Measurements from ENCODE around the gene FILIP1.
"Not testable (repeated sequence)": the region's sequence is repeated elsewhere in the genome, so short reads cannot be mapped to it uniquely, and the experiment has no call there.

The FILIP1 gene

GRCh38 chr6:75449630-75450206, 43.9 kb downstream of the FILIP1 start:
- no peak for DNase-seq

GRCh38 chr6:75446241-75446880, 47.2 kb downstream of the FILIP1 start:
- DNase-seq, result no peak

GRCh38 chr6:75445738-75446137, 47.9 kb downstream of the FILIP1 start:
- DNase-seq, result no peak

- no peak for DNase-seq
These were observed 48.7 kb downstream of the FILIP1 start for GRCh38 chr6:75444899-75445298.

GRCh38 chr6:75441883-75442282, 51.7 kb downstream of the FILIP1 start:
- not testable (repeated sequence) for DNase-seq

- DNase-seq, result not testable (repeated sequence)
These were observed 52.1 kb downstream of the FILIP1 start for GRCh38 chr6:75441479-75441878.

- DNase-seq, result no peak
These were observed 55.0 kb downstream of the FILIP1 start for GRCh38 chr6:75438442-75439116.

GRCh38 chr6:75438013-75438431, 55.6 kb downstream of the FILIP1 start:
- DNase-seq, result no peak

- DNase-seq, result no peak
These were observed 56.1 kb downstream of the FILIP1 start for GRCh38 chr6:75437421-75437891.

- no peak for DNase-seq
These were observed 56.7 kb downstream of the FILIP1 start for GRCh38 chr6:75436869-75437268.

- DNase-seq, result not testable (repeated sequence)
These were observed 60.8 kb downstream of the FILIP1 start for GRCh38 chr6:75432809-75433208.

GRCh38 chr6:75431379-75431778, 62.2 kb downstream of the FILIP1 start:
- no peak for DNase-seq

- no peak for DNase-seq
These were observed 62.8 kb downstream of the FILIP1 start for GRCh38 chr6:75430631-75431325.

GRCh38 chr6:75429061-75429703, 64.4 kb downstream of the FILIP1 start:
- no peak for DNase-seq

GRCh38 chr6:75428204-75428603, 65.4 kb downstream of the FILIP1 start:
- DNase-seq, result no peak

GRCh38 chr6:75427329-75427728, 66.3 kb downstream of the FILIP1 start:
- no peak for DNase-seq

GRCh38 chr6:75424618-75425548, 68.7 kb downstream of the FILIP1 start:
- peak in 1 of 2 donors; percentile 1 for DNase-seq

- DNase-seq, result no peak
These were observed 70.2 kb downstream of the FILIP1 start for GRCh38 chr6:75423386-75423785.

GRCh38 chr6:75422024-75422639, 71.5 kb downstream of the FILIP1 start:
- DNase-seq, result no peak

GRCh38 chr6:75421316-75422023, 72.1 kb downstream of the FILIP1 start:
- no peak for DNase-seq

- DNase-seq, result no peak
These were observed 73.6 kb downstream of the FILIP1 start for GRCh38 chr6:75419980-75420379.

Measured in activated CD4-positive, alpha-beta T cell treated with anti-CD3 and anti-CD28 coated beads for 4 hours (primary cell).